ENCODE data around the gene TOPBP1. TPM values are rescaled to one million over a fixed set of nuclear protein-coding genes. Genes with fewer than 3 reads are reported as not detected.
A peak's percentile ranks its signal among the peaks of the same experiment; 100 is the strongest.

The TOPBP1 gene
- total RNA-seq (44.7 TPM), polyA plus RNA-seq (10 to 100 TPM in 2 of 4 donors, 1 to 10 TPM in 2; 7.6 to 11.5 (median 10.1) TPM)

- Mint-ChIP-seq H3K4me1 (peaks cover 23 to 56% (median 37%) of the 10 kb centered on the region in 4 donors), H3K9me3 (no peaks in the 10 kb centered on the region), H3K27me3 (no peaks in the 10 kb centered on the region), H3K36me3 (peaks cover 11% of the 10 kb centered on the region), H3K4me3 (peak within 1 kb of the TSS; percentile 89 to 100 (median 98)), H3K27ac (peak within 1 kb of the TSS; percentile 80 to 99 (median 97))
- DNase-seq (peak; percentile 84 to 93 (median 85)), ATAC-seq (ENCODE audit: low read depth in 2 of 2) (peak; percentile 89)
- H3K4me1 ChIP-seq (ENCODE audit: control insufficient read depth, insufficient read depth, low read length, poor library complexity, severe bottlenecking) = peaks cover 31% of the 10 kb centered on the region
- peak within 1 kb of the TSS; percentile 97 for H3K4me3 ChIP-seq (ENCODE audit: low read depth, low read length)
- no peaks in the 10 kb centered on the region for H3K9me3 ChIP-seq (ENCODE audit: control insufficient read depth in 2 of 2, low read length in 2 of 2)
- H3K27ac ChIP-seq (ENCODE audit: insufficient read depth, low read length, poor library complexity, severe bottlenecking) = peak within 1 kb of the TSS; percentile 86
- peaks cover 21% of the 10 kb centered on the region for H3K36me3 ChIP-seq (ENCODE audit: control insufficient read depth, insufficient read depth, low read length)
- H3K27me3 ChIP-seq (ENCODE audit: control insufficient read depth, insufficient read depth, low read length) = no peaks in the 10 kb centered on the region
Observed at GRCh38 chr3:133661454-133662277, at the start of gene TOPBP1. Gene TOPBP1, minus strand, starts transcription at chr3:133661941. Its CDS starts 814 bp downstream, at chr3:133661127.

- no peak for ATAC-seq (ENCODE audit: low read depth in 2 of 2)
- Histone ChIP-seq H3K27me3 (ENCODE audit: control insufficient read depth, insufficient read depth, low read length) (peaks cover 3% of the 10 kb centered on the region), H3K4me1 (ENCODE audit: control insufficient read depth, insufficient read depth, low read length, poor library complexity, severe bottlenecking) (no peaks in the 10 kb centered on the region), H3K4me3 (ENCODE audit: low read depth, low read length) (no peak overlapping the region), H3K9me3 (ENCODE audit: control insufficient read depth in 2 of 2, low read length in 2 of 2) (no peaks in the 10 kb centered on the region), H3K36me3 (ENCODE audit: control insufficient read depth, insufficient read depth, low read length) (no peaks in the 10 kb centered on the region), H3K27ac (ENCODE audit: insufficient read depth, low read length, poor library complexity, severe bottlenecking) (no peak overlapping the region)
- no peak overlapping the region for H3K27ac Mint-ChIP-seq
- peaks cover 0 to 2% (median 0%) of the 10 kb centered on the region in 7 donors for H3K9me3 Mint-ChIP-seq
- no peak overlapping the region for H3K4me3 Mint-ChIP-seq
- H3K27me3 Mint-ChIP-seq = peaks cover 21% of the 10 kb centered on the region
- no peak for DNase-seq
- no peaks in the 10 kb centered on the region for H3K36me3 Mint-ChIP-seq
- no peaks in the 10 kb centered on the region for H3K4me1 Mint-ChIP-seq
Observed at GRCh38 chr3:133711013-133711412, 49.3 kb upstream of the TOPBP1 start.

GRCh38 chr3:133709139-133709750 lies 47.5 kb upstream of the TOPBP1 start:
- peaks cover 29% of the 10 kb centered on the region for H3K27me3 Mint-ChIP-seq
- no peak for DNase-seq
- no peak overlapping the region for H3K27ac ChIP-seq (ENCODE audit: insufficient read depth, low read length, poor library complexity, severe bottlenecking)
- H3K4me1 Mint-ChIP-seq = no peaks in the 10 kb centered on the region
- H3K36me3 ChIP-seq (ENCODE audit: control insufficient read depth, insufficient read depth, low read length) = no peaks in the 10 kb centered on the region
- H3K36me3 Mint-ChIP-seq = no peaks in the 10 kb centered on the region
- H3K27ac Mint-ChIP-seq = no peak overlapping the region
- peaks cover 6% of the 10 kb centered on the region for H3K27me3 ChIP-seq (ENCODE audit: control insufficient read depth, insufficient read depth, low read length)
- H3K4me3 ChIP-seq (ENCODE audit: low read depth, low read length) = no peak overlapping the region
- no peaks in the 10 kb centered on the region for H3K4me1 ChIP-seq (ENCODE audit: control insufficient read depth, insufficient read depth, low read length, poor library complexity, severe bottlenecking)
- peaks cover 0 to 3% (median 0%) of the 10 kb centered on the region in 7 donors for H3K9me3 Mint-ChIP-seq
- no peaks in the 10 kb centered on the region for H3K9me3 ChIP-seq (ENCODE audit: control insufficient read depth in 2 of 2, low read length in 2 of 2)
- no peak overlapping the region for H3K4me3 Mint-ChIP-seq
- no peak for ATAC-seq (ENCODE audit: low read depth in 2 of 2)

- DNase-seq (no peak), ATAC-seq (ENCODE audit: low read depth in 2 of 2) (no peak)
- H3K4me1 ChIP-seq (ENCODE audit: control insufficient read depth, insufficient read depth, low read length, poor library complexity, severe bottlenecking) = no peaks in the 10 kb centered on the region
- H3K27me3 Mint-ChIP-seq = peaks cover 34% of the 10 kb centered on the region
- no peak overlapping the region for H3K4me3 Mint-ChIP-seq
- H3K27ac ChIP-seq (ENCODE audit: insufficient read depth, low read length, poor library complexity, severe bottlenecking) = no peak overlapping the region
- H3K4me1 Mint-ChIP-seq = no peaks in the 10 kb centered on the region
- no peaks in the 10 kb centered on the region for H3K36me3 Mint-ChIP-seq
- H3K9me3 Mint-ChIP-seq = peaks cover 0 to 3% (median 0%) of the 10 kb centered on the region in 7 donors
- peaks cover 10% of the 10 kb centered on the region for H3K27me3 ChIP-seq (ENCODE audit: control insufficient read depth, insufficient read depth, low read length)
- no peak overlapping the region for H3K27ac Mint-ChIP-seq
- H3K36me3 ChIP-seq (ENCODE audit: control insufficient read depth, insufficient read depth, low read length) = no peaks in the 10 kb centered on the region
- no peaks in the 10 kb centered on the region for H3K9me3 ChIP-seq (ENCODE audit: control insufficient read depth in 2 of 2, low read length in 2 of 2)
- H3K4me3 ChIP-seq (ENCODE audit: low read depth, low read length) = no peak overlapping the region
Observed at GRCh38 chr3:133706033-133706432, 44.3 kb upstream of the TOPBP1 start.

- H3K9me3 Mint-ChIP-seq = peaks cover 0 to 2% (median 0%) of the 10 kb centered on the region in 7 donors
- no peaks in the 10 kb centered on the region for H3K4me1 Mint-ChIP-seq
- ATAC-seq (ENCODE audit: low read depth in 2 of 2) = no peak
- Histone ChIP-seq H3K36me3 (ENCODE audit: control insufficient read depth, insufficient read depth, low read length) (no peaks in the 10 kb centered on the region), H3K27me3 (ENCODE audit: control insufficient read depth, insufficient read depth, low read length) (peaks cover 10% of the 10 kb centered on the region), H3K4me3 (ENCODE audit: low read depth, low read length) (no peak overlapping the region), H3K9me3 (ENCODE audit: control insufficient read depth in 2 of 2, low read length in 2 of 2) (no peaks in the 10 kb centered on the region), H3K27ac (ENCODE audit: insufficient read depth, low read length, poor library complexity, severe bottlenecking) (no peak overlapping the region), H3K4me1 (ENCODE audit: control insufficient read depth, insufficient read depth, low read length, poor library complexity, severe bottlenecking) (no peaks in the 10 kb centered on the region)
- H3K27ac Mint-ChIP-seq = no peak overlapping the region
- no peak overlapping the region for H3K4me3 Mint-ChIP-seq
- DNase-seq = no peak
- H3K27me3 Mint-ChIP-seq = peaks cover 20% of the 10 kb centered on the region
- H3K36me3 Mint-ChIP-seq = no peaks in the 10 kb centered on the region
Observed at GRCh38 chr3:133703915-133704314, 42.2 kb upstream of the TOPBP1 start.

- no peaks in the 10 kb centered on the region for H3K9me3 ChIP-seq (ENCODE audit: control insufficient read depth in 2 of 2, low read length in 2 of 2)
- DNase-seq = no peak
- Mint-ChIP-seq H3K4me1 (no peaks in the 10 kb centered on the region), H3K4me3 (no peak overlapping the region), H3K9me3 (peaks cover 0 to 4% (median 0%) of the 10 kb centered on the region in 7 donors), H3K27me3 (peaks cover 16% of the 10 kb centered on the region), H3K36me3 (no peaks in the 10 kb centered on the region), H3K27ac (no peak overlapping the region)
- H3K4me3 ChIP-seq (ENCODE audit: low read depth, low read length) = no peak overlapping the region
- no peaks in the 10 kb centered on the region for H3K36me3 ChIP-seq (ENCODE audit: control insufficient read depth, insufficient read depth, low read length)
- ATAC-seq (ENCODE audit: low read depth in 2 of 2) = no peak
- no peaks in the 10 kb centered on the region for H3K4me1 ChIP-seq (ENCODE audit: control insufficient read depth, insufficient read depth, low read length, poor library complexity, severe bottlenecking)
- H3K27me3 ChIP-seq (ENCODE audit: control insufficient read depth, insufficient read depth, low read length) = peaks cover 10% of the 10 kb centered on the region
- H3K27ac ChIP-seq (ENCODE audit: insufficient read depth, low read length, poor library complexity, severe bottlenecking) = no peak overlapping the region
Observed at GRCh38 chr3:133701435-133702358, 40.0 kb upstream of the TOPBP1 start.

- Histone ChIP-seq H3K4me1 (ENCODE audit: control insufficient read depth, insufficient read depth, low read length, poor library complexity, severe bottlenecking) (no peaks in the 10 kb centered on the region), H3K9me3 (ENCODE audit: control insufficient read depth in 2 of 2, low read length in 2 of 2) (no peaks in the 10 kb centered on the region), H3K36me3 (ENCODE audit: control insufficient read depth, insufficient read depth, low read length) (no peaks in the 10 kb centered on the region), H3K27me3 (ENCODE audit: control insufficient read depth, insufficient read depth, low read length) (peaks cover 6% of the 10 kb centered on the region), H3K4me3 (ENCODE audit: low read depth, low read length) (no peak overlapping the region), H3K27ac (ENCODE audit: insufficient read depth, low read length, poor library complexity, severe bottlenecking) (no peak overlapping the region)
- H3K36me3 Mint-ChIP-seq = no peaks in the 10 kb centered on the region
- H3K9me3 Mint-ChIP-seq = peaks cover 0 to 4% (median 0%) of the 10 kb centered on the region in 7 donors
- peaks cover 10% of the 10 kb centered on the region for H3K27me3 Mint-ChIP-seq
- ATAC-seq (ENCODE audit: low read depth in 2 of 2) = no peak
- H3K4me3 Mint-ChIP-seq = no peak overlapping the region
- DNase-seq = no peak
- H3K27ac Mint-ChIP-seq = no peak overlapping the region
- H3K4me1 Mint-ChIP-seq = no peaks in the 10 kb centered on the region
Observed at GRCh38 chr3:133700351-133700750, 38.6 kb upstream of the TOPBP1 start.
